ENCODE results near the gene CENPN. TPM values are rescaled to one million over a fixed set of nuclear protein-coding genes. Genes with fewer than 3 reads are reported as not detected.
A peak's percentile ranks its signal among the peaks of the same experiment; 100 is the strongest.

The CENPN gene
- total and polyA plus RNA-seq, 3 donors from 2014 or later: 11.5 to 39.1 (median 19.3) TPM

GRCh38 chr16:81076566-81077075, 69.6 kb downstream of the CENPN start:
- 1 to 2% methylated on average over 25 to 27 of the region's 27 CpGs for WGBS, 2 donors
- H3K4me3 ChIP-seq: peak overlapping the region; percentile 78 to 85
- intact Hi-C loops (cut with DNase I; ENCODE audit: low total_unique reads): no loop called here

GRCh38 chr16:81077076-81077940, 70.3 kb downstream of the CENPN start, which contains the start of gene C16orf46:
C16orf46 (minus strand) TSS chr16:81077238; CDS start chr16:81063955, 13,283 bp downstream.
- peak; percentile 99 for DNase-seq
- Histone ChIP-seq H3K36me3 (ENCODE audit: low read depth, missing control alignments) (no peaks in the 10 kb centered on the region), H3K27ac (peak within 1 kb of the TSS; percentile 87 to 97), H3K27me3 (no peaks in the 10 kb centered on the region), H3K4me3 (peak within 1 kb of the TSS; percentile 78 to 85), H3K4me1 (peaks cover 4% of the 10 kb centered on the region), H3K9me3 (no peaks in the 10 kb centered on the region)
- intact Hi-C loops (cut with DNase I; ENCODE audit: low total_unique reads): no loop called here
- TF ChIP-seq POLR2A (IDR thresholded peaks at IDR 0.05) (peak; percentile 57), CTCF (IDR thresholded peaks at IDR 0.05) (no peak)
- WGBS, 2 donors: 9 to 11% methylated on average over 30 to 53 of the region's 59 CpGs

More at GRCh38 chr16:81076566-81077075, 69.6 kb downstream of the CENPN start:
- no peak for TF ChIP-seq CTCF (IDR thresholded peaks at IDR 0.05)
- no peak for TF ChIP-seq POLR2A (IDR thresholded peaks at IDR 0.05)
- no peaks in the 10 kb centered on the region for H3K9me3 ChIP-seq
- H3K27me3 ChIP-seq: no peaks in the 10 kb centered on the region
- no peaks in the 10 kb centered on the region for H3K36me3 ChIP-seq (ENCODE audit: low read depth, missing control alignments)
- H3K27ac ChIP-seq: peak overlapping the region; percentile 87 to 97
- H3K4me1 ChIP-seq: peaks cover 4% of the 10 kb centered on the region
- DNase-seq: peak; percentile 94

GRCh38 chr16:81080233-81080632, 73.2 kb downstream of the CENPN start:
- intact Hi-C loops (cut with DNase I; ENCODE audit: low total_unique reads): no loop called here
- no peak for TF ChIP-seq CTCF (IDR thresholded peaks at IDR 0.05)
- no peak for TF ChIP-seq POLR2A (IDR thresholded peaks at IDR 0.05)

GRCh38 chr16:81081014-81081413, 74.0 kb downstream of the CENPN start:
- 97 to 98% methylated on average over 4 of the region's 4 CpGs for WGBS, 2 donors
- no peaks in the 10 kb centered on the region for H3K9me3 ChIP-seq

More at GRCh38 chr16:81080233-81080632, 73.2 kb downstream of the CENPN start:
- no peak for DNase-seq
- Histone ChIP-seq H3K27ac (no peak overlapping the region), H3K27me3 (no peaks in the 10 kb centered on the region), H3K4me3 (no peak overlapping the region), H3K4me1 (peaks cover 4% of the 10 kb centered on the region), H3K36me3 (ENCODE audit: low read depth, missing control alignments) (no peaks in the 10 kb centered on the region), H3K9me3 (no peaks in the 10 kb centered on the region)
- 83 to 88% methylated on average over 1 of the region's 1 CpG for WGBS, 2 donors

More at GRCh38 chr16:81081014-81081413, 74.0 kb downstream of the CENPN start:
- Histone ChIP-seq H3K27me3 (no peaks in the 10 kb centered on the region), H3K27ac (no peak overlapping the region), H3K4me3 (no peak overlapping the region), H3K36me3 (ENCODE audit: low read depth, missing control alignments) (no peaks in the 10 kb centered on the region), H3K4me1 (peaks cover 4% of the 10 kb centered on the region)
- no peak for TF ChIP-seq CTCF (IDR thresholded peaks at IDR 0.05)
- no peak for DNase-seq
- intact Hi-C loops (cut with DNase I; ENCODE audit: low total_unique reads): no loop called here

Small RNAs within 50 kb of the gene (small RNA-seq; reads per million reads assigned to genes)
- 0 reads per million in 2 donors for gene AC092718.3

Other genes with a start within 250 kb of the CENPN start
- gene CDYL2, start 202.6 kb upstream of the CENPN start, total RNA-seq: 10 to 100 TPM; 60.4 to 63.7 TPM
- 31.2 TPM for gene CDYL2, start 202.6 kb upstream of the CENPN start, polyA plus RNA-seq (ENCODE audit: insufficient read depth, low read depth, low replicate concordance)
- 10 to 100 TPM; 63.7 to 84.1 TPM for gene CMC2, start 329 bp upstream of the CENPN start, total RNA-seq
- gene CMC2, start 329 bp upstream of the CENPN start, polyA plus RNA-seq (ENCODE audit: insufficient read depth, low read depth, low replicate concordance): 184 TPM
- gene ATMIN, start 28.6 kb downstream of the CENPN start, total RNA-seq: 10 to 100 TPM; 53.6 to 65.2 TPM
- gene ATMIN, start 28.6 kb downstream of the CENPN start, polyA plus RNA-seq (ENCODE audit: insufficient read depth, low read depth, low replicate concordance): 97.3 TPM
- gene C16orf46, start 70.0 kb downstream of the CENPN start, total RNA-seq: 10 to 100 TPM; 10.2 to 15.2 TPM
- gene C16orf46, start 70.0 kb downstream of the CENPN start, polyA plus RNA-seq (ENCODE audit: insufficient read depth, low read depth, low replicate concordance): 7.7 TPM
- gene GCSH, start 89.2 kb downstream of the CENPN start, total RNA-seq: 10 to 100 TPM; 10.3 to 18.4 TPM
- gene GCSH, start 89.2 kb downstream of the CENPN start, polyA plus RNA-seq (ENCODE audit: insufficient read depth, low read depth, low replicate concordance): 19.4 TPM
- gene BCO1, start 231.5 kb downstream of the CENPN start, total RNA-seq: 1 to 10 TPM in 1 of 2 donors, under 1 TPM in 1; 0.87 to 1.2 TPM
- 0.62 TPM for gene BCO1, start 231.5 kb downstream of the CENPN start, polyA plus RNA-seq (ENCODE audit: insufficient read depth, low read depth, low replicate concordance)

Data from testis (tissue), 3 donors.